ENCODE results near the gene SLC51B. TPM values are rescaled to one million over a fixed set of nuclear protein-coding genes. Genes with fewer than 3 reads are reported as not detected.

Gene SLC51B
- polyA plus RNA-seq, 2 of the 4 experiments (the other 2 are of a cell fraction): 12.2 to 16.1 TPM

DNA sequence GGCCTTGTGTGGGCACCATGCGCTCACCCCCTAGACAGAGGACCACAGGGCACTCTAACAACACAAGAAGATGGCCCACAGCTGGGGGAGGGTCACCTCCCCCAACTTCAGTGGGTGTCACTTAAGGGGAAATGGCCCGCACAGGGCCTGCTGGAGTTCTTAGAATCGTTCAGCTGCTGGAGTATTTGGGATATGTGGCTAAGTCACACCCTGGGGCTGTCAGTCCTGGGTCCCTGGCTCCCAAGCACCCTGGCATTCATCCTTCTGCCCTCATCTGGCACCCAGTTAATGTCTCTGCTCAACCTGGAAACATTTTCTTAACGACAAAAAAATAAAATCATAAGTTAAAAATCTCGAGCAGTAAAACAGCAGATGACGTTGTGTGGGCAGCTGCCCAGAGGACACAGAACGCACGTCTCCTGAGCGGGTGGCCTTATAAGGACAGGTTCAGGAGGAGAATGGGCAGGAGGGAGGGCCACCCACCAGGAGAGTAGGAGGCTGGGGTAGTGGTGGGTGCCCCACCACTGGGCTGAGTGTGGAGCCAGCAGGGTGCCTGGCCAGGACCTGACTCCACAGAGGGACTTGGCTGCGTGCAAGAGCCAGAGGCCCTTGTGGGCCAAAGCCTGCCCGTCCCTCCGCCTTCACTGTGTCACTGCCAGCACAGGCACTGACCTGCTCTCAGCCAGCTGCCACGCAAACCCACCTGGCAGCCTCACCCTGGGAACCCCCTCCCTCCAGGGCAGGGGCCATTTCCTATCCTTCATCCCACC is 42.9 kb downstream of the SLC51B start:
- H3K4me1 ChIP-seq: no peaks in the 10 kb centered on the region
- WGBS (ENCODE audit: missing lambda C conversion rate): 88% methylated on average over 13 of the region's 13 CpGs
- ATAC-seq: no peak

DNA sequence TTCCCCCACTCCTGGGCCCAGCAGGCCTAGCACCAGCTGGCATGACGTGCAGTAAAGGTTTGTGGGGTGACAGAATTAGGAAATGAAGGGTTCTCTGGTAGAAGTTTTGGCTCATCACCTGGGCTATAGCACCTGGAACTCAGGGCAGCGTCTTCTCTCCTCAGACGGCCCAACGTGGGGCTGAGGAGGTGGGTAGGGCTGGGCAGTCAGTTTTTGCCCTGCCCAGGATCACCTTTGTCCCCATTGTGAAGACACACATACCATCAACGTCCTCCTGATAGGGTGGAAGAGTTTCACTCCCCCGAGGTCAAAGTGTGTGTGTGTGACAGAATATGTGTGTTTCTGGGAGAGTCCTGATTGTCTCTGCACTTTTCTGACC is 43.4 kb downstream of the SLC51B start:
- no peak for ATAC-seq
- ChIA-PET CTCF (interaction anchor here (0.6 to 32.9 kb wide), 5 partner anchors 13 to 55 kb away, joined by 3 to 1280 read pairs (median 23); partner anchors contain the start of genes KBTBD13, RASL12 and SLC51B), POLR2A (no interaction called here)
- TF ChIP-seq CBX8 (IDR thresholded peaks at IDR 0.05) (no peak), SMC3 (IDR thresholded peaks at IDR 0.05) (no peak), HOXA7 (CRISPR knock-in tag; IDR thresholded peaks at IDR 0.05) (no peak), KDM5A (IDR thresholded peaks at IDR 0.05) (no peak), HEYL (CRISPR knock-in tag; IDR thresholded peaks at IDR 0.05) (no peak), FOXS1 (CRISPR knock-in tag; IDR thresholded peaks at IDR 0.05) (no peak), MAFK (IDR thresholded peaks at IDR 0.05; ENCODE audit: partially characterized antibody) (no peak), CEBPB (IDR thresholded peaks at IDR 0.05) (no peak), CHD4 (IDR thresholded peaks at IDR 0.05; ENCODE audit: borderline replicate concordance) (no peak), MYC (IDR thresholded peaks at IDR 0.05; ENCODE audit: borderline replicate concordance, low read length) (no peak), RARB (CRISPR knock-in tag; IDR thresholded peaks at IDR 0.05) (no peak), NFE2L2 (conservative IDR thresholded peaks at IDR 0.05; ENCODE audit: low read length) (no peak), ZNF302 (CRISPR knock-in tag; IDR thresholded peaks at IDR 0.05) (no peak), JUNB (IDR thresholded peaks at IDR 0.05) (no peak)
- TF ChIP-seq, protein P1, sequence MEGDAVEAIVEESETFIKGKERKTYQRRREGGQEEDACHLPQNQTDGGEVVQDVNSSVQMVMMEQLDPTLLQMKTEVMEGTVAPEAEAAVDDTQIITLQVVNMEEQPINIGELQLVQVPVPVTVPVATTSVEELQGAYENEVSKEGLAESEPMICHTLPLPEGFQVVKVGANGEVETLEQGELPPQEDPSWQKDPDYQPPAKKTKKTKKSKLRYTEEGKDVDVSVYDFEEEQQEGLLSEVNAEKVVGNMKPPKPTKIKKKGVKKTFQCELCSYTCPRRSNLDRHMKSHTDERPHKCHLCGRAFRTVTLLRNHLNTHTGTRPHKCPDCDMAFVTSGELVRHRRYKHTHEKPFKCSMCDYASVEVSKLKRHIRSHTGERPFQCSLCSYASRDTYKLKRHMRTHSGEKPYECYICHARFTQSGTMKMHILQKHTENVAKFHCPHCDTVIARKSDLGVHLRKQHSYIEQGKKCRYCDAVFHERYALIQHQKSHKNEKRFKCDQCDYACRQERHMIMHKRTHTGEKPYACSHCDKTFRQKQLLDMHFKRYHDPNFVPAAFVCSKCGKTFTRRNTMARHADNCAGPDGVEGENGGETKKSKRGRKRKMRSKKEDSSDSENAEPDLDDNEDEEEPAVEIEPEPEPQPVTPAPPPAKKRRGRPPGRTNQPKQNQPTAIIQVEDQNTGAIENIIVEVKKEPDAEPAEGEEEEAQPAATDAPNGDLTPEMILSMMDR (IDR thresholded peaks at IDR 0.05): no peak
- TF ChIP-seq, protein P2, sequence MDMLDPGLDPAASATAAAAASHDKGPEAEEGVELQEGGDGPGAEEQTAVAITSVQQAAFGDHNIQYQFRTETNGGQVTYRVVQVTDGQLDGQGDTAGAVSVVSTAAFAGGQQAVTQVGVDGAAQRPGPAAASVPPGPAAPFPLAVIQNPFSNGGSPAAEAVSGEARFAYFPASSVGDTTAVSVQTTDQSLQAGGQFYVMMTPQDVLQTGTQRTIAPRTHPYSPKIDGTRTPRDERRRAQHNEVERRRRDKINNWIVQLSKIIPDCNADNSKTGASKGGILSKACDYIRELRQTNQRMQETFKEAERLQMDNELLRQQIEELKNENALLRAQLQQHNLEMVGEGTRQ (IDR thresholded peaks at IDR 0.05): no peak
- TF ChIP-seq, protein P3, sequence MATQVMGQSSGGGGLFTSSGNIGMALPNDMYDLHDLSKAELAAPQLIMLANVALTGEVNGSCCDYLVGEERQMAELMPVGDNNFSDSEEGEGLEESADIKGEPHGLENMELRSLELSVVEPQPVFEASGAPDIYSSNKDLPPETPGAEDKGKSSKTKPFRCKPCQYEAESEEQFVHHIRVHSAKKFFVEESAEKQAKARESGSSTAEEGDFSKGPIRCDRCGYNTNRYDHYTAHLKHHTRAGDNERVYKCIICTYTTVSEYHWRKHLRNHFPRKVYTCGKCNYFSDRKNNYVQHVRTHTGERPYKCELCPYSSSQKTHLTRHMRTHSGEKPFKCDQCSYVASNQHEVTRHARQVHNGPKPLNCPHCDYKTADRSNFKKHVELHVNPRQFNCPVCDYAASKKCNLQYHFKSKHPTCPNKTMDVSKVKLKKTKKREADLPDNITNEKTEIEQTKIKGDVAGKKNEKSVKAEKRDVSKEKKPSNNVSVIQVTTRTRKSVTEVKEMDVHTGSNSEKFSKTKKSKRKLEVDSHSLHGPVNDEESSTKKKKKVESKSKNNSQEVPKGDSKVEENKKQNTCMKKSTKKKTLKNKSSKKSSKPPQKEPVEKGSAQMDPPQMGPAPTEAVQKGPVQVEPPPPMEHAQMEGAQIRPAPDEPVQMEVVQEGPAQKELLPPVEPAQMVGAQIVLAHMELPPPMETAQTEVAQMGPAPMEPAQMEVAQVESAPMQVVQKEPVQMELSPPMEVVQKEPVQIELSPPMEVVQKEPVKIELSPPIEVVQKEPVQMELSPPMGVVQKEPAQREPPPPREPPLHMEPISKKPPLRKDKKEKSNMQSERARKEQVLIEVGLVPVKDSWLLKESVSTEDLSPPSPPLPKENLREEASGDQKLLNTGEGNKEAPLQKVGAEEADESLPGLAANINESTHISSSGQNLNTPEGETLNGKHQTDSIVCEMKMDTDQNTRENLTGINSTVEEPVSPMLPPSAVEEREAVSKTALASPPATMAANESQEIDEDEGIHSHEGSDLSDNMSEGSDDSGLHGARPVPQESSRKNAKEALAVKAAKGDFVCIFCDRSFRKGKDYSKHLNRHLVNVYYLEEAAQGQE (IDR thresholded peaks at IDR 0.05): no peak
- TF ChIP-seq, protein P4, sequence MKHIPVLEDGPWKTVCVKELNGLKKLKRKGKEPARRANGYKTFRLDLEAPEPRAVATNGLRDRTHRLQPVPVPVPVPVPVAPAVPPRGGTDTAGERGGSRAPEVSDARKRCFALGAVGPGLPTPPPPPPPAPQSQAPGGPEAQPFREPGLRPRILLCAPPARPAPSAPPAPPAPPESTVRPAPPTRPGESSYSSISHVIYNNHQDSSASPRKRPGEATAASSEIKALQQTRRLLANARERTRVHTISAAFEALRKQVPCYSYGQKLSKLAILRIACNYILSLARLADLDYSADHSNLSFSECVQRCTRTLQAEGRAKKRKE (CRISPR knock-in tag; IDR thresholded peaks at IDR 0.05; ENCODE audit: low read depth): no peak
- no peaks in the 10 kb centered on the region for H3K4me1 ChIP-seq
- no peak overlapping the region for H3K4me2 ChIP-seq
- no peak overlapping the region for H3K27ac ChIP-seq
- no peak for DNase-seq (ENCODE audit: low read depth in 1 of 2, low spot score in 1 of 2)
- no peaks in the 10 kb centered on the region for H3K9me3 ChIP-seq
- FAIRE-seq: no peak
- H3K4me3 ChIP-seq: no peak overlapping the region
- WGBS (ENCODE audit: missing lambda C conversion rate): 65% methylated on average over 6 of the region's 6 CpGs

More for the DNA sequence above, 42.9 kb downstream of the SLC51B start:
- DNase-seq (ENCODE audit: low read depth in 1 of 2, low spot score in 1 of 2) (no peak), FAIRE-seq (no peak)
- TF ChIP-seq GATA3 (IDR thresholded peaks at IDR 0.05; ENCODE audit: borderline replicate concordance): no peak
- Histone ChIP-seq H3K9me3 (no peaks in the 10 kb centered on the region), H3K27ac (no peak overlapping the region), H3K4me3 (no peak overlapping the region), H3K4me2 (no peak overlapping the region)
- ChIA-PET CTCF (interaction anchor here (1.1 to 32.9 kb wide), 9 partner anchors 7 to 63 kb away, joined by 3 to 1280 read pairs (median 8); partner anchors contain the start of genes KBTBD13, RASL12 and SLC51B), POLR2A (no interaction called here)
